ENCODE measurements around the gene ZDHHC14.

The ZDHHC14 gene

DNA sequence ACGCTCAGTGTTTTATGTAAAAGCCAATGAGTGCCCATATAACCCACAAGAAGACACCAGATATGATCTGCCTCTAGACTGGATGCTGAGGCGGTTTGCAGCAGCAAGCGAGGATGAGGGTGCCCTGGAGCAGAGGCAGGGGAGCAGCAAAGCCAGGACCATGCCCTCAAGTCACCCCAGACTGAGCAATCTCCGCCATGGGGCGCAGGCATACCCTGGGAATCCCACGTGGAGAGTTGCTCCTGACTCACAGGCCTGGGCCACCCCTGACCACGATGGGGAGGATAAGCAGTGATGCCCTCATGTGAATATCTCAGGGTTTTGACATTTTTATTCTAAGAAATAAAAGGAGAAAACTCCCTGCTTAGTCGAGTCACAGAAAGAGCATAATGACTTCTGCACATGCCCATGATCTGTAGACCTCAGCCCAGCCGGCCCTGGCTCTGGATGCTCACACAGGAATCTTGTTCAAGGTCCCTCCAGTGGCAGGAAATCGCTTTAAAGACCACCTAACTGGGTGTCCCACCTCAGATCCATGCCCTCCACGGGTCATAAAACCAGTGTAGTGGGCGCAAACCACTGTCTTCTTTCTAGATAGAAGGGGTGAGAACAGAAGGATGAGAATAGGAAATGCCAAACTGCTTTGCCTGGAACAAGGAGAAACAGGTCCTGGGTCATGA lies 303.8 kb downstream of the ZDHHC14 start:
- no peak for DNase-seq (ENCODE audit: low read depth)
- no peak for TF ChIP-seq POLR2A (IDR thresholded peaks at IDR 0.05; ENCODE audit: extremely low read depth, insufficient read length)
- TF ChIP-seq, protein P1, sequence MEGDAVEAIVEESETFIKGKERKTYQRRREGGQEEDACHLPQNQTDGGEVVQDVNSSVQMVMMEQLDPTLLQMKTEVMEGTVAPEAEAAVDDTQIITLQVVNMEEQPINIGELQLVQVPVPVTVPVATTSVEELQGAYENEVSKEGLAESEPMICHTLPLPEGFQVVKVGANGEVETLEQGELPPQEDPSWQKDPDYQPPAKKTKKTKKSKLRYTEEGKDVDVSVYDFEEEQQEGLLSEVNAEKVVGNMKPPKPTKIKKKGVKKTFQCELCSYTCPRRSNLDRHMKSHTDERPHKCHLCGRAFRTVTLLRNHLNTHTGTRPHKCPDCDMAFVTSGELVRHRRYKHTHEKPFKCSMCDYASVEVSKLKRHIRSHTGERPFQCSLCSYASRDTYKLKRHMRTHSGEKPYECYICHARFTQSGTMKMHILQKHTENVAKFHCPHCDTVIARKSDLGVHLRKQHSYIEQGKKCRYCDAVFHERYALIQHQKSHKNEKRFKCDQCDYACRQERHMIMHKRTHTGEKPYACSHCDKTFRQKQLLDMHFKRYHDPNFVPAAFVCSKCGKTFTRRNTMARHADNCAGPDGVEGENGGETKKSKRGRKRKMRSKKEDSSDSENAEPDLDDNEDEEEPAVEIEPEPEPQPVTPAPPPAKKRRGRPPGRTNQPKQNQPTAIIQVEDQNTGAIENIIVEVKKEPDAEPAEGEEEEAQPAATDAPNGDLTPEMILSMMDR (IDR thresholded peaks at IDR 0.05; ENCODE audit: low read depth, low read length) = no peak
- TF ChIP-seq, protein P2, sequence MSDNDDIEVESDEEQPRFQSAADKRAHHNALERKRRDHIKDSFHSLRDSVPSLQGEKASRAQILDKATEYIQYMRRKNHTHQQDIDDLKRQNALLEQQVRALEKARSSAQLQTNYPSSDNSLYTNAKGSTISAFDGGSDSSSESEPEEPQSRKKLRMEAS (IDR thresholded peaks at IDR 0.05; ENCODE audit: low read depth, low read length) = no peak
- no peak for TF ChIP-seq MYC (IDR thresholded peaks at IDR 0.05; ENCODE audit: low read depth, low read length)
- H3K4me3 ChIP-seq (ENCODE audit: low read depth, low read length) = no peak overlapping the region

DNA sequence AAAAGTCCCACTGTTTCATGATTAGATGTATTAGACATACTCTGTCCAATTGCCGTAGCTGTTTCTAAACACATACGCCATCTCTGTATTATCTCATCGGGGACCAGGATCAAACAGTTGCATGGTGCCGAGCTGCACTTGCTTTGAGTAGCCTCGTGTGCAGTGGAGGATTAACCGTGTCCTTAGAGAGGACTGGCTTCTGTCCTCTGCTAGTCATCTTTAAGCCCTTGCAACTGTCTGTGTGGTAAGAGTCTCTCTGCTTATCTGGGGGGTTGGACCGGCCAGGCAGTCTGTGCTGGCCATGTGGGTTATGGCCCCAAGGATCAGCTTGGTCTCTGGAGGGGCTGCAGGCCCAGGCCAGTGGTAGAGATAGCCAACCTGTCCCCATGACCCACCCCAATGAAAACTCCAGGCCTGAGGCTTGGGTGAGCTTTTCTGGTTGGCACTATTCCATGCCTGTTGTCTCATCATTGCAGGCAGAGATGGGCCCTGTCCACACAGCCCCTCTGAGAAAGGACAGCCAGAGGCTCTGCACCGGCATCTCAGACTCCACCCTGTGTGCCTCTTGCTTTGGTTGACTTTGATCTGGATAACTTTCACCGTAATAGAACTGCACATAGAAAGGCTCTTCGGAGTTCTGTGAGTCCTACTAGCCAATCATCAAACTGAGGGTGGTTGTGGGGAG lies 304.7 kb downstream of the ZDHHC14 start:
- no peak overlapping the region for H3K4me3 ChIP-seq (ENCODE audit: low read depth, low read length)
- no peak for DNase-seq (ENCODE audit: low read depth)
- TF ChIP-seq MYC (IDR thresholded peaks at IDR 0.05; ENCODE audit: low read depth, low read length) (no peak), POLR2A (IDR thresholded peaks at IDR 0.05; ENCODE audit: extremely low read depth, insufficient read length) (no peak)
- TF ChIP-seq, protein P2 (IDR thresholded peaks at IDR 0.05; ENCODE audit: low read depth, low read length) = no peak
- TF ChIP-seq, protein P1 (IDR thresholded peaks at IDR 0.05; ENCODE audit: low read depth, low read length) = no peak

GRCh38 chr6:157688275-157688959 lies 307.4 kb downstream of the ZDHHC14 start:
- H3K4me3 ChIP-seq (ENCODE audit: low read depth, low read length) = no peak overlapping the region
- no peak for DNase-seq (ENCODE audit: low read depth)
- TF ChIP-seq MYC (IDR thresholded peaks at IDR 0.05; ENCODE audit: low read depth, low read length) = no peak
- TF ChIP-seq, protein P2 (IDR thresholded peaks at IDR 0.05; ENCODE audit: low read depth, low read length) = no peak
- TF ChIP-seq, protein P1 (IDR thresholded peaks at IDR 0.05; ENCODE audit: low read depth, low read length) = no peak
- no peak for TF ChIP-seq POLR2A (IDR thresholded peaks at IDR 0.05; ENCODE audit: extremely low read depth, insufficient read length)

- TF ChIP-seq MYC (IDR thresholded peaks at IDR 0.05; ENCODE audit: low read depth, low read length) = no peak
- TF ChIP-seq, protein P2 (IDR thresholded peaks at IDR 0.05; ENCODE audit: low read depth, low read length) = no peak
- TF ChIP-seq, protein P1 (IDR thresholded peaks at IDR 0.05; ENCODE audit: low read depth, low read length) = no peak
- H3K4me3 ChIP-seq (ENCODE audit: low read depth, low read length) = no peak overlapping the region
- no peak for DNase-seq (ENCODE audit: low read depth)
Measured at GRCh38 chr6:157688960-157689599, 308.1 kb downstream of the ZDHHC14 start.

GRCh38 chr6:157689875-157690274 lies 308.9 kb downstream of the ZDHHC14 start:
- H3K4me3 ChIP-seq (ENCODE audit: low read depth, low read length) = no peak overlapping the region
- no peak for DNase-seq (ENCODE audit: low read depth)

More at GRCh38 chr6:157689875-157690274, 308.9 kb downstream of the ZDHHC14 start:
- TF ChIP-seq POLR2A (IDR thresholded peaks at IDR 0.05; ENCODE audit: extremely low read depth, insufficient read length) = no peak
- TF ChIP-seq, protein P2 (IDR thresholded peaks at IDR 0.05; ENCODE audit: low read depth, low read length) = no peak
- TF ChIP-seq, protein P1 (IDR thresholded peaks at IDR 0.05; ENCODE audit: low read depth, low read length) = no peak
- TF ChIP-seq MYC (IDR thresholded peaks at IDR 0.05; ENCODE audit: low read depth, low read length) = no peak

All from NB4 (cell line).